Ishikawa (cell line): ENCODE results near the gene SKI.

Experiments
- CEBPB ChIP-seq: IDR thresholded peaks from 2 replicates; pipeline ENCODE4 v1.6.1; 2012
- CREB1 ChIP-seq: IDR thresholded peaks from 2 replicates; pipeline ENCODE4 v1.6.1; 2012; ENCODE audit warnings: low read depth
- EGR1 ChIP-seq: IDR thresholded peaks from 2 replicates; pipeline ENCODE4 v1.6.1; 2012
- EP300 ChIP-seq: IDR thresholded peaks from 2 replicates; pipeline ENCODE4 v1.6.1; 2012; ENCODE audit warnings: borderline replicate concordance
- FOXM1 ChIP-seq: IDR thresholded peaks from 2 replicates; pipeline ENCODE4 v1.6.1; 2012; ENCODE audit warnings: low read depth, borderline replicate concordance
- MAX ChIP-seq: IDR thresholded peaks from 2 replicates; pipeline ENCODE4 v1.6.1; 2012
- NFIC ChIP-seq: IDR thresholded peaks from 2 replicates; pipeline ENCODE4 v1.6.1; 2012
- RAD21 ChIP-seq: IDR thresholded peaks from 2 replicates; pipeline ENCODE4 v1.6.1; 2012; ENCODE audit warnings: low read depth
- REST ChIP-seq: IDR thresholded peaks from 2 replicates; pipeline ENCODE4 v1.6.1; 2012; ENCODE audit warnings: low read depth, mild to moderate bottlenecking
- TAF1 ChIP-seq: IDR thresholded peaks from 2 replicates; pipeline ENCODE4 v1.6.1; 2012; ENCODE audit warnings: low read depth, mild to moderate bottlenecking
- TCF12 ChIP-seq: IDR thresholded peaks from 2 replicates; pipeline ENCODE4 v1.6.1; 2012; ENCODE audit warnings: low read depth
- TEAD4 ChIP-seq: IDR thresholded peaks from 2 replicates; pipeline ENCODE4 v1.6.1; 2012
- USF1 ChIP-seq: IDR thresholded peaks from 2 replicates; pipeline ENCODE4 v1.6.1; 2012
- YY1 ChIP-seq: IDR thresholded peaks from 2 replicates; pipeline ENCODE4 v1.6.1; 2012; ENCODE audit warnings: low read depth
- ZBTB7A ChIP-seq: IDR thresholded peaks from 2 replicates; pipeline ENCODE4 v1.6.1; 2012; ENCODE audit warnings: low read depth

The SKI gene

DNA sequence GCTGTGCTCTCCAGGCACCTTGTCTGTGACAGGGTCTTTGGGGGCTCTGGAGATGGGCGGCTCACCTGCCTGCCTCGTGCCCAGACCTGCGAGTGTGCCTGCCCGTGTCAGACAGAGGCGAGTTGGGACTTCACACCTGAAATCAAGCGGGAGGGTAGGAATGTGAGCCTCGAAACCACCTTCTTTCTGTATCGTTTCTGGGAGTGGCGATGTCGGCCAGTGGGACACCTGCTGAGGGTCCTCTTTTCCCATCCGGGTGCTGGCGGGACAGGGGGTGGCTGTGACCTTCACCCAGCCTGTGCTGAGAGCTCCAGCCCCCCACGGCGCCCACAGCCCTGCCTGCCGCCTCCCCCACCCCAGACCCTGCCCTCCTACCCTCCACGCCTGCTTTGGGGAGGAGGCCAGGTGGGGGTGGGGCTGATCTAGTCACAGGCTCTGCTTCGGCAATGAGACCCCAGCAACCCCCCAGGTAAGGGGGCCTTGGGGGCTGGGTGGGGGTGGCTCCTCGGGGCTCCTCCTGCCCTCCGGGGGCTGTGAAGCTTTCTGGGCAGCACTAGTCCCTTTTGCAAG, 17.9 kb upstream of the SKI start:
- TF ChIP-seq EGR1 (no peak), EP300 (no peak), TEAD4 (no peak), RAD21 (no peak), TCF12 (no peak), CREB1 (no peak), TAF1 (no peak), FOXM1 (no peak), USF1 (no peak), YY1 (no peak), ZBTB7A (no peak)

GRCh38 chr1:2210786-2211185, 17.3 kb upstream of the SKI start:
- no peak for TF ChIP-seq CEBPB
- no peak for TF ChIP-seq TCF12
- no peak for TF ChIP-seq EP300
- no peak for TF ChIP-seq CREB1
- no peak for TF ChIP-seq REST

- TF ChIP-seq USF1 = no peak
- TF ChIP-seq TEAD4 = no peak
- TF ChIP-seq TAF1 = no peak
- TF ChIP-seq ZBTB7A = no peak
- TF ChIP-seq EP300 = no peak
- TF ChIP-seq RAD21 = no peak
- TF ChIP-seq CEBPB = no peak
- no peak for TF ChIP-seq NFIC
- TF ChIP-seq TCF12 = no peak
These were observed 15.9 kb upstream of the SKI start for GRCh38 chr1:2212274-2212531.

GRCh38 chr1:2212532-2213491, 15.3 kb upstream of the SKI start:
- peak; percentile 57; the same call in 1 of the 2 replicates for TF ChIP-seq YY1
- TF ChIP-seq RAD21 = peak; percentile 33; the same call in 1 of the 2 replicates
- TF ChIP-seq EP300 = peak; percentile 48; the same call in 1 of the 2 replicates
- TF ChIP-seq USF1 = no peak
- TF ChIP-seq REST = no peak
- no peak for TF ChIP-seq EGR1
- peak; percentile 28; the same call in 1 of the 2 replicates for TF ChIP-seq CREB1
- TF ChIP-seq ZBTB7A = peak; percentile 36; the same call in 1 of the 2 replicates
- peak; percentile 65 for TF ChIP-seq NFIC
- TF ChIP-seq TAF1 = peak; percentile 43; the same call in 1 of the 2 replicates
- TF ChIP-seq CEBPB = no peak
- peak; percentile 60 for TF ChIP-seq TEAD4
- TF ChIP-seq FOXM1 = no peak
- peak; percentile 74 for TF ChIP-seq MAX
- 0 out of 2 replicates have a peak, but pooled peaks have one; percentile 20 for TF ChIP-seq TCF12
